GM19324 (cell line): ENCODE results near the gene TTLL13.
"Not testable (repeated sequence)": the region's sequence is repeated elsewhere in the genome, so short reads cannot be mapped to it uniquely, and the experiment has no call there.

Experiments used
- ATAC-seq: cut with Tn5 transposase; IDR thresholded peaks from one replicate; pipeline ENCODE4 v1.9.1; 2021; ENCODE audit warnings: mild to moderate bottlenecking, moderate library complexity; ENCODE audit not compliant: unreplicated experiment, low FRiP score

TTLL13 gene

DNA sequence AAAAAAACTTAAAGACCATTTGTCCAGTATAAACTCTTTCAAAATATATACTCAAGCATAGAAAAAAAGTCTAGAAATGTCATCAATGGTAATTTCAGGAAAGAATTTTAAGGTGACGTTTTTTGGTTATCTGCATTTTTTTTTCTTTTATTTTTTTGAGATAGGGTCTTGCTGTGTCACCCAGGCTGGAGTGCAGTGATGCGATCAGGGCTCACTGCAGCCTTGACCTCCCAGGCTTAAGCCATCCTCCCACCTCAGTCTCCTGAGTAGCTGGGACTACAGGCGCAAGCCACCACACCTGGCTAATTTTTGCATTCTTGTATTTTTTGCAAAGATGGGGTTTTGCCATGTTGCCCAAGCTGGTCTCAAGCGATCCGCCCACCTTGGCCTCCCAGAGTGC lies 31.4 kb downstream of the TTLL13 start:
- ATAC-seq, result not testable (repeated sequence)

- not testable (repeated sequence) for ATAC-seq
Observed at GRCh38 chr15:90281637-90282036, 32.3 kb downstream of the TTLL13 start.

GRCh38 chr15:90286678-90287077 lies 37.3 kb downstream of the TTLL13 start:
- no peak for ATAC-seq

DNA sequence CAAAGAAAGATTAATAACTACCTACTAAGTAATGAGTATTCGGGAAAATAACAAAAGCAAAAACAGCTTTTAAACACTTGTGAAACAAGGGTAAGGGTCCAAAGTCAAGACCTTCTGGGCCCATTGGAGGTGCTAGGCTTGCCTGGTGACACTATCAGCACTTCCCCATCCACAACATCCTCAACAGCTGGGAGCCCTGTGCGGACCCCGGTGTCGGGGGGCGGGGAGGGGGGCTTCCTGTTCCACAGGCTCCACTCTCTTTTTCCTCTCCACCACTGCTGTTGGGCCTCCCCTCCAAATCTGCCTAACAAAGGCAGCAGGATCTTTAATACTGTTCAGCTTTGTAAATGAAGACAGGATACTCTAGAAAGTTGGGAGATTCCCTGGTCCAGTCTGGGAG lies 37.7 kb downstream of the TTLL13 start:
- ATAC-seq, result no peak

DNA sequence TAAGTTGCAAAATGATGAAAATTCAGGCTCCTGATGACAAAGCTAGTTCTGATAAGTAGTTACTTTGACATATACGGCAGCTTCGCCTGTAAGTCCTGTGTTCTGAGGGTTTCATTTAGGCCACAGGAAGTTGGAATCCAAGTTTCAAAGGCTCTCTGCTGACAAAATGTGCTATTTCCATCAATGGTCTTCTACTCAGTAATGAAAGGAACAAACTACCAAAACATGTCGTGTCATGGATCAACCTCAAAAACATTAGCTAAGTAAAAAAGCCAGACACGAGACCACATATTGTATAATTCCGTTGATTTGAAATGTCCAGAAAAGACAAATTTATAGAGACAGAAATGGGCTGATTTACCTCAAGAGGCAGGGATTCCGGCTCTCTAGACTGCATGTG lies 38.6 kb downstream of the TTLL13 start:
- ATAC-seq, result no peak

DNA sequence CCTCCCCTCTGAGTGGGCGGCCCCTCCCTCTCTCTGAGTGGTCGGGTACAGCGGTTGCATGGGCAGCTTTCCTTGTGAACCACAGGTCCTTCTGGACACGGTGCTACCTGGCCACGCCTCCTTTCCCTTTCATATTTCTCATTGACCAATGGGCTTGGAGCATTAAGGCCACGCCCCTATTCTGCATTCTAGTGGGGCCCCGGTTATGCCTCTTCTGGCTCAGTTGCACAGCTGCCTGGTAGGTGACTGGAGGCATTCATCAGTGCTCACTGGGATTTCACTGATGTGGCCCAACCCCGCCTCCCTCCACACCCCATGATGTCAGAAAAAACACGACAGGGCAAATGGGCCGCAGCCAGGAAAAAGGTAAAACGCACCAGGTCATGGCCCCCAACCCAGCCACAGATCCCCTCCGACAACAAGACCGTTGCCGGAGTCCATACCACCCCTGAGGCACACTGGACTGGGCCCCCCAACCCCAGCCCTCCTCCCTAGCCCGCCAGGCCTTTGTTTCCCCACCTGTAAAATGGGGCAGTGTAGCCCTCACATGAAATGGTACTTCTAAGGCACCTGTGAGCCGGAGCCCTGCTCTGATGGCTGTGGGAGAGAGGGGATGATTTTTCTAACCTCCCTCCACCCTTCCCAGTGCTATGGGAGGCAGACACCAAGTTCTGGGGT lies 42.5 kb downstream of the TTLL13 start:
- no peak for ATAC-seq

- ATAC-seq, result not testable (repeated sequence)
Observed at GRCh38 chr15:90293040-90293810, 43.9 kb downstream of the TTLL13 start.

GRCh38 chr15:90294159-90294558 lies 44.8 kb downstream of the TTLL13 start:
- no peak for ATAC-seq

- ATAC-seq, result no peak
Observed at GRCh38 chr15:90294601-90295269, 45.4 kb downstream of the TTLL13 start.

GRCh38 chr15:90295270-90295648 lies 45.9 kb downstream of the TTLL13 start:
- no peak for ATAC-seq

GRCh38 chr15:90296316-90296884 lies 47.0 kb downstream of the TTLL13 start:
- ATAC-seq, result not testable (repeated sequence)

GRCh38 chr15:90297021-90297420 lies 47.7 kb downstream of the TTLL13 start:
- no peak for ATAC-seq

DNA sequence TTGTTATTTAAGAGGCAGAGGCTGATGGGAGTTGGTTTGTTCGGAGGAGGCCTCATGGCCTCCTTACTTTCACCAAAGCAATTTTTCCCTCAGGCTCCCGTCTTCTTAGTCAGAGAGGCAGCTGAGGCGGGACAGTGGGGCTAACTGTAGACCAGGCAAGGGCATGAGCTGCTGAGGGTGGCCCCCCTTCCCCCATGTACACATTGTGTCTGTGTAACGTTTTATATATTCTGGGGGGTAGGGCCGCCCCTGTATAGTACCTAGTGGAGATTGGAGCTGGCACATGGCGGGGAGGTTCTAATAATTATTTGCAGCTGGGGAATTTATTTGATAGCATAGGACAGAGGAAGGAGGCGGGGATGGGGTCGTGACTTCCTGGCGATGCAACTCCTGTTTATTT lies 51.2 kb downstream of the TTLL13 start:
- no peak for ATAC-seq

DNA sequence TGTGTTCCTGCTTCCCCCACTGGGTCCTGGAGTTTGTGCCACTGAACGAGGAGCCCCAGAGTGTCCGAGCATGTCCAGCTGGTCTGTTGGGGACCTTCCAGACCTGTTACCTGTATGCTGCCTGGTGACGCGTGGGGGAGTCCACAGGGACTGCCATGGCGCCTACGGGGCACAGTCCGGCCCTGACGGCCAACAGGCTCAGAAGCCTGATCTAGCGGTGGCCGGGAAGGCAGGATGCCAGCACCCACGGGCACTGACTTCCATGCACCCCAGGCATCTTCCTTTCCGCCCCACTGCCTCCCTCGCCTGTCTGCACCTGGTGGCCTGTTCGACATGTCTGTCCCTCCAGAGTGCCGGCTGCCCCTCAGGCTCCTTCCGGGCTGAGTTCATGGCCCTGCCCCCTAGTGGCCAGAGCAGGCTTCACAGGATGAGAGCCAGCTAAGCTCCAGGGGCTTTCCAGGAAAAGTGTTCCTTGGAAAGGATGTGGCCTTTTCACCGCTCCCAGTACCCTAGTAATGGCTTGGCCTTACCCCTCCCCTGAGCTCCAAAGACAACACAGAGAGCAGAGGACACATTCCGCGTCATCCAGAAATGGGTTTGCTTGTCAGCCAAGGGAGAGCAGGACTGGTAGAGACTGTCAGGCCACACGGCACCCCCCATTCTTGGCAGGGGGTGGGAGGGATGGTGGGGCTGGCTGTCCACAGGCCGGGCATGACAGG lies 51.8 kb downstream of the TTLL13 start:
- no peak for ATAC-seq

- ATAC-seq, result no peak
Observed at GRCh38 chr15:90301707-90302300, 52.4 kb downstream of the TTLL13 start.

- not testable (repeated sequence) for ATAC-seq
Observed at GRCh38 chr15:90305355-90305754, 56.0 kb downstream of the TTLL13 start.

GRCh38 chr15:90305932-90306331 lies 56.6 kb downstream of the TTLL13 start:
- ATAC-seq, result no peak

GRCh38 chr15:90306560-90306959 lies 57.2 kb downstream of the TTLL13 start:
- no peak for ATAC-seq

DNA sequence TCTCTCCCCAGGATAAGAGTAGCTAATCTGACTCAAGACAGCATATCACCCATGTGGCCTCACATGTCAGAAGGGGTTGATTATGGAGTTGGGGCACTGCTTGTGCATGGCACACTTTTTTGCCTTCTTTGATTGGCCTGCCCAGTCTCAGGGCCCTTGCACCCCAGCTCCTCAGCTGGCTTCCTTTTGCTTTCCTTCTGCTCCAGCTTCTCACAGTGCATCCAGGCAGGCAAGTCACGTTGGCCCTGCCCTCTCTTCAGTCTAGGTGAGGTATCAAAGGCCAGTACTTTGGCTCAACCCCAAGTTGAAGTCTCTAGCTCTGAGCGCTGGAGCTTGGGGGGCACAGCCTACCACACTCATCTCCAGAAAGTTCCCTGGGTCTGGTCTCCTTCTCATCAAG lies 58.3 kb downstream of the TTLL13 start:
- no peak for ATAC-seq

DNA sequence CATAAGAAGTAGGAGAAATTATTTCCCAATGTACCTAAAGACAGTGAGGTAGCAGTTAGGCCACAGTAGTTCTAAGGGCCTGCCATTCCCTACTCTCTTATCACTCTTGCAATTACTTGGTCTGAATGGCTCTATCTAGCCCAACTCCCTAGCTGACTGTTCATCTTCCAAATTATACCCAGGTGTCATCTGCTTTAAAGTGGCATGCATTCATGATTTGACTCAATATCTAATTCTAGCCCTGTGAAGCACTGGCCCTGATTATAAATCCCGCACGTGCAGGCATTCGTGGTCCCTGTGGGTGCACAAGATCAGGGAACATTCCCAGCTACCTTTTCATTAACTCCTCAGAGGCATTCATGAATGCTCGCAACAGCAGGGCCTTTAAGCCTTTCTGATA lies 59.7 kb downstream of the TTLL13 start:
- no peak for ATAC-seq
